ENCODE measurements around the gene MLIP.

The MLIP gene

GRCh38 chr6:54289426-54289825 lies 178.2 kb downstream of the MLIP start:
- DNase-seq = no peak

DNA sequence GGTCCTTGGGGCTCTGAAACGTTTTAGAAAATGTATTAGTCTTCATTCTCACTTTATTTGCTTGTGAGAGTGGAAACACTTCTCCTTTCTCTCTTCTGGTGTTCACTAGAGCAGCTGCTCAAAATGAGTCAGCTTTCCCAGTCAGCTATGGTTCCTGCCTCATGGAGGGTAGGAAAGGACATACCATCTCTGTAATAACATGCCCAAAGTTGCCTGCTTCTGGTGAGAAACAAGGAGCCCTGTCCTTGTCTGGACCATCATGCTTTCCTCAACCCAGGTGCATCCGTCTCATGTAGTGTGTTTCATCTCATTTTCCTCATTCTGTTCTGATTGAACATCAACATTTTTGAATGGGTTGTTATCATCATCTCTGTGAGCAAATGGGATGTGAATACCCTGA lies 179.9 kb downstream of the MLIP start:
- DNase-seq = peak; percentile 74

GRCh38 chr6:54291738-54292137 lies 180.5 kb downstream of the MLIP start:
- DNase-seq = peak; percentile 6

DNA sequence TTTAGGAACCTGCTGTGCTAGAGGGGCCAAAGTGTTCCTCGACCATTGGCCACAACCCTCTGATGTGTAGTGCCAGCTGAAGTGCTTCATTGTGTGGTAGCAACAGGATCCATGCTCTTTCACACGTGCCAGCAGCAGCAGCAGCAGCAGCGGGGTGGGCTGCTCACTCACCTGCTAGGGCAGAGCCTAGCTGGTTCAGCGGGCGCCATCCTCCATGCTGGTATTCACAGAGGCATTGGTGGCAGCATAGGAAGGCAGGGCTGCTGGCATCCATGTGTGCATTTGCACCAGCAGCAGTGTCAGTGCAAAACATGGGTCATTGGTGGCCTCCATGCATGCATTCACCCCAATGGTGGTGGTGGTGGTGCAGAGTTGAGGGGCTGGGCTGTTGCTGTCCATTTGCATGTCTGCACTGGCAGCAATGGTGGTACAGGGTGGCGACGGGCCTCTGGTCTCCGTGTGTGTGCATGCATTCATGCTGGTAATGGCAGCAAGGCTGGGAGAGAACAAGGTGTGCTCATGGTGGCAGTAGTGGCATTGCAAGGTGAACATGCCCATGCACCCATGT lies 183.8 kb downstream of the MLIP start:
- DNase-seq = no peak

GRCh38 chr6:54299542-54300269 lies 188.5 kb downstream of the MLIP start:
- no peak for DNase-seq

DNA sequence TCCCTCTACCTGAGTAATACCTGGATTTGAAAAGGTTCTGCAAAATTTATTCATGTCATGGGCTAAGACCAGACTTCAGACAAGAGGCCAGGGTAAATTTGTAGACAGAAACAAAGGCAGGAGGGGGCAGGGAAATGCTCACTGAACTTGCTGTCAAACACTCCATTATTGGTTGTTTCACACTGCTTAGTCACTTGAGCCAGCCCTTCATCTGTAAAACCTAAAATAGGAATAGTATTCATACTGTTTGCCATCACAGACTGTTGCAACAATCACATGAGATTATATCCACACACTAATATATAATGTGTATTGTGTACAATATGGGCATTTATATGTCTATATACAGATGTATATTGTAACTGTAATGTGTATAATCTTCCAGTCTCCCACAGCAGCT lies 190.5 kb downstream of the MLIP start:
- no peak for DNase-seq

GRCh38 chr6:54307439-54307910 lies 196.2 kb downstream of the MLIP start:
- DNase-seq = peak; percentile 87

- DNase-seq = peak; percentile 37
These were observed 197.2 kb downstream of the MLIP start, which contains the start of gene TINAG for GRCh38 chr6:54308289-54308985. TSS of gene TINAG (plus strand) at chr6:54308441. CDS start at chr6:54308551, 110 bp downstream.

DNA sequence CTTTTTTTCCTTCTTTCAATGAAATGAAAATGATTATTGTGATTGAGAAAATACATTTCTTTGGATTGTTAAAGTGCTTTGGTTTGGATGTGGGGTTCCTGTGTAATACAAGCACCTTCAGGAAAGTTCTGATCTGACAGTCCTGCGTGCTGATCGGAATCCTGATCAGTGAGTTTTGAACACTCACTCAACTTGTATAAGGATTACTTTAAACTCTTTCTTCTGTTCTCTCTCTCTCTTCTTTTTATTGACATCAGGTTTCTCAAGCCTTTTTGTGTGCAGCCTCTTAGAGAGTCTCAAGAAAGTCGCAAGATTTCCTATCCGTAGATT lies 197.7 kb downstream of the MLIP start:
- DNase-seq = no peak

DNA sequence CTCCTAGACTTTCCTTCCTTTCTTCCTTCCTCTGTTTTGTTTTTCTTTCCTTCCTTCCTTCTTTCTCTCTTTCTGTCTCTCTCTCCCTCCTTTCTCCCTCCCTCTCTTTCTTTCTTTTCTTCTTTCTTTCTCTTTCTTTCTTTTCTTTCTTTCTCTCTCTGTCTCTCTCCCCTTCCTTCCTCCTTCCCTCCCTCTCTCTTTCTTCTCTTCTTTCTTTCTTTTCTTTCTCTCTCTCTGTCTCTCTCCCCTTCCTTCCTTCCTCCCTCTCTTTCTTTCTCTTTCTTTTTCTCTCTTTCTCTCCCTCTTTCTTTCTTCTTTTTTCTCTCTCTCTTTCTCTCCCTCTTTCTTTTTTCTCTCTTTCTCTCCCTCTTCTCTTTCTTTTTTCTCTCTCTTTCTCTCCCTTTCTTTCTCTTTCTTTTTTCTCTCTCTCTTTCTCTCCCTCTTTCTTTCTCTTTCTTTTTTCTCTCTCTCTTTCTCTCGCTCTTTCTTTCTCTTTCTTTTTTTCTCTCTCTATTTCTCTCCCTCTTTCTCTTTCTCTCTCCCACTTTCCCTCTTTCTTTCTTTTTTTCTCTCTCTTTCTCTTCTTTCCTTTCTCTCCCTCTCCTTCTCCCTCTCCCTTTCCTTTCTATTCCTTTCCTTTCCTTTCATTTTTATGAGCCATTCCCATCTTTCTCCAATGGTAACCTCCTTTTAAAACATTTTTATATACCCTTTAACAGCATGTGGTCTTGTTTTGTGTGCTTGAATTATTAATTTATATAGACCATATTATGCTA lies 199.3 kb downstream of the MLIP start:
- no peak for DNase-seq

- no peak for DNase-seq
These were observed 204.4 kb downstream of the MLIP start for GRCh38 chr6:54315656-54316055.

Measured in DMS53 (cell line).